ENCODE data around the gene FREM3. TPM values are rescaled to one million over a fixed set of nuclear protein-coding genes. Genes with fewer than 3 reads are reported as not detected.

FREM3 gene
- total and polyA plus RNA-seq, 2 of the 8 experiments (the other 6 are each of a cell fraction or from before 2014, with no cell fraction given) = 0.03 to 0.11 TPM

- no peaks in the 10 kb centered on the region for H4K20me1 ChIP-seq (replicated peaks in 1 of 2; ENCODE audit: control insufficient read depth in 1 of 2, insufficient read depth in 2 of 2, low read length in 2 of 2)
- no peak overlapping the region for H3K14ac ChIP-seq (ENCODE audit: insufficient read length)
- FAIRE-seq (no peak), DNase-seq (ENCODE audit: low read depth in 1 of 2, low spot score in 2 of 2) (no peak)
- no peak overlapping the region for H2AFZ ChIP-seq (ENCODE audit: low read length)
- no peaks in the 10 kb centered on the region for H3K4me1 ChIP-seq (replicated peaks in 1 of 4; ENCODE audit: control insufficient read depth in 3 of 4, insufficient read depth in 4 of 4, low read length in 3 of 4)
- no peak overlapping the region for H3K4ac ChIP-seq (replicated peaks; ENCODE audit: insufficient read length, low read depth, low read length)
- H2BK15ac ChIP-seq (ENCODE audit: low read length) = no peak overlapping the region
- no peaks in the 10 kb centered on the region for H3K9me3 ChIP-seq (ENCODE audit: insufficient read depth in 2 of 2, low read depth in 1 of 2, low read length in 1 of 2)
- H3K56ac ChIP-seq (replicated peaks; ENCODE audit: insufficient read length, low read depth, low read length) = no peak overlapping the region
- H3K27me3 ChIP-seq (replicated peaks in 1 of 4; ENCODE audit: control insufficient read depth in 3 of 4, extremely low read depth in 1 of 4, insufficient read depth in 3 of 4, low read length in 3 of 4) = no peaks in the 10 kb centered on the region
- H3K9ac ChIP-seq (replicated peaks in 1 of 4; ENCODE audit: extremely low read depth in 1 of 4, low read depth in 3 of 4, low read length in 3 of 4) = no peak overlapping the region
- H2BK12ac ChIP-seq (ENCODE audit: low read depth, low read length) = no peak overlapping the region
- no peak overlapping the region for H2BK20ac ChIP-seq (ENCODE audit: low read length)
- H2BK5ac ChIP-seq (ENCODE audit: low read depth, low read length) = no peak overlapping the region
- ChIA-PET CTCF (ENCODE audit: partially characterized antibody) (no interaction called here), POLR2A (ENCODE audit: partially characterized antibody) (no interaction called here)
- no peak overlapping the region for H4K5ac ChIP-seq (ENCODE audit: insufficient read length, low read depth, low read length)
- H2BK120ac ChIP-seq (replicated peaks; ENCODE audit: low read depth, low read length) = no peak overlapping the region
- H3K23me2 ChIP-seq (ENCODE audit: low read depth, low read length) = no peaks in the 10 kb centered on the region
- H3K79me1 ChIP-seq (ENCODE audit: low read depth, low read length) = no peaks in the 10 kb centered on the region
- H4K91ac ChIP-seq (replicated peaks; ENCODE audit: insufficient read length, low read length) = no peak overlapping the region
- no peak overlapping the region for H4K8ac ChIP-seq (ENCODE audit: extremely low read depth, insufficient read depth, low read length)
- H3K18ac ChIP-seq (ENCODE audit: extremely low read depth, low read length) = no peak overlapping the region
- no peak overlapping the region for H2AK5ac ChIP-seq (ENCODE audit: low read depth, low read length)
- H3K23ac ChIP-seq (ENCODE audit: insufficient read length) = no peak overlapping the region
- H3K27ac ChIP-seq (ENCODE audit: low read depth, low read length) = no peak overlapping the region
- H3K36me3 ChIP-seq (ENCODE audit: control insufficient read depth in 2 of 4, insufficient read depth in 4 of 4, low read length in 3 of 4) = no peaks in the 10 kb centered on the region
- no peak overlapping the region for H3K4me2 ChIP-seq (ENCODE audit: insufficient read depth in 1 of 2, low read depth in 2 of 2, low read length in 2 of 2)
- H3K4me3 ChIP-seq (ENCODE audit: extremely low read depth in 1 of 4, insufficient read depth in 2 of 4, low read depth in 3 of 4, low read length in 4 of 4) = no peak overlapping the region
- H3K79me2 ChIP-seq (ENCODE audit: control insufficient read depth in 1 of 2, insufficient read depth in 2 of 2, low read length in 2 of 2) = no peaks in the 10 kb centered on the region
- TF ChIP-seq BRCA1 (IDR thresholded peaks at IDR 0.05; ENCODE audit: low read depth, low read length) (no peak), CBX8 (IDR thresholded peaks at IDR 0.05; ENCODE audit: borderline replicate concordance, low read depth, low read length) (no peak), FOSL1 (IDR thresholded peaks at IDR 0.05; ENCODE audit: insufficient read depth, low read depth, low read length) (no peak), SIX5 (IDR thresholded peaks at IDR 0.05; ENCODE audit: low read depth, low read length) (no peak), YY1 (IDR thresholded peaks at IDR 0.05; ENCODE audit: low read depth, low read length) (no peak), BCL11A (IDR thresholded peaks at IDR 0.05; ENCODE audit: low read depth in 2 of 2, low read length in 2 of 2) (no peak), SUZ12 (IDR thresholded peaks at IDR 0.05; ENCODE audit: low read length) (no peak), PHF8 (conservative IDR thresholded peaks at IDR 0.05; ENCODE audit: low read depth, low read length) (no peak), ATF3 (IDR thresholded peaks at IDR 0.05; ENCODE audit: insufficient read depth, low read depth, low read length) (no peak), SIN3A (conservative IDR thresholded peaks at IDR 0.05 in 1 of 2, IDR thresholded peaks at IDR 0.05 in 1 of 2; ENCODE audit: low read depth in 1 of 2, low read length in 2 of 2) (no peak), RFX5 (IDR thresholded peaks at IDR 0.05; ENCODE audit: borderline replicate concordance, low read depth, low read length) (no peak), NANOG (IDR thresholded peaks at IDR 0.05; ENCODE audit: insufficient read depth, low read depth, low read length, poor library complexity, severe bottlenecking) (no peak), KDM1A (IDR thresholded peaks at IDR 0.05; ENCODE audit: borderline replicate concordance, low read length) (no peak), KDM5A (IDR thresholded peaks at IDR 0.05; ENCODE audit: low read length) (no peak), CHD2 (IDR thresholded peaks at IDR 0.05; ENCODE audit: low read length) (no peak), SP2 (IDR thresholded peaks at IDR 0.05; ENCODE audit: low read length) (no peak)
Measured at GRCh38 chr4:143634763-143635162, 65.7 kb downstream of the FREM3 start.
